Tibial artery (tissue), 4 donors: ENCODE measurements around the gene PLSCR2.
"Not testable (repeated sequence)": the region's sequence is repeated elsewhere in the genome, so short reads cannot be mapped to it uniquely, and the experiment has no call there.

ENCODE experiments used
- DNase-seq, 2 donors: peaks; one replicate each; pipeline ENCODE4 v3.0.0-alpha.2; 2019
- H3K27ac ChIP-seq, 2 donors: fragments of 200-600 bp; sonication (generic) in 1 of 2; 1 replicate in 1 of 2; 2 replicates in 1 of 2; pipeline ENCODE4 v1.5.1; 2018 to 2019; ENCODE audit warnings: mild to moderate bottlenecking in 1 of 2
- H3K27me3 ChIP-seq, 2 donors: fragments of 200-600 bp; sonication (generic) in 1 of 2; one replicate each; pipeline versions ENCODE4 v1.5.1 to v1.6.0; 2016 to 2019
- H3K36me3 ChIP-seq, 3 donors: fragments of 200-600 bp; sonication (generic) in 2 of 3; one replicate each; pipeline ENCODE4 v1.5.1; 2016 to 2019; ENCODE audit warnings: mild to moderate bottlenecking in 2 of 3
- H3K4me1 ChIP-seq, 4 donors: fragments of 200-600 bp; sonication (generic) in 2 of 4; 1 replicate in 3 of 4; 2 replicates in 1 of 4; pipeline ENCODE4 v1.5.1; 2016 to 2019
- H3K4me3 ChIP-seq, 2 donors: fragments of 200-600 bp; sonication (generic) in 1 of 2; 1 replicate in 1 of 2; 2 replicates in 1 of 2; pipeline ENCODE4 v1.5.1; 2018 to 2019; ENCODE audit warnings: mild to moderate bottlenecking in 2 of 2
- H3K9me3 ChIP-seq, 3 donors: fragments of 200-600 bp; sonication (generic) in 1 of 3; one replicate each; pipeline ENCODE4 v1.5.1; 2016 to 2019
- intact Hi-C: fragments of 100-400 bp; cut with DNase I; formaldehyde crosslinking; loops from one replicate; pipeline ENCODE4 v1.15.0; 2023; ENCODE audit warnings: low total_unique reads
- TF ChIP-seq, protein P1 (sequence below), 2 experiments: fragments of 200-600 bp in 1 of 2; fragments of 450-650 bp in 1 of 2; IDR thresholded peaks; one replicate each; pipeline ENCODE4 v1.5.1; 2017 to 2019; ENCODE audit warnings: antibody characterized with exemption in 2 of 2, mild to moderate bottlenecking in 1 of 2, moderate library complexity in 1 of 2

The PLSCR2 gene

DNA sequence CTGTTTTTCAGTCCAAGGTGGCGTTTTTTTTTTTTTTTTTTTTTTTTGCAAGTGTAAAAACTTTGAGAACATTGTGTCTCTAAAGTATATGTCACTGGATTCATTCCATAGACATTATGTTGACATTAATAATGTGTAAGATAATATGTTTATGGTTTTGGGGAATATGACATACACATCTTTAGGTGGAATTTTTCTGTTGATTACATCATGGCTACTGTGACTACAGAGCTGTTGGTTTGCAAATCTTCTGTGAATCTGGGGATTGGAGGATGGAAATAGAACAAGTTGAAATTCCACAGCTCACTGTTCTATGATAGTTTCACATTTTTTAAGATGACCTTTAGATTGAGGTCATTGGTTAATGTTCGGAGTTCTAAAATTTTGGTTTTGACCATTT is 24.4 kb upstream of the PLSCR2 start:
- intact Hi-C loops = no loop called here
- Histone ChIP-seq H3K9me3 (peaks cover 0 to 8% (median 7%) of the 10 kb centered on the region in 3 donors), H3K27ac (no peak overlapping the region), H3K36me3 (no peaks in the 10 kb centered on the region), H3K4me3 (no peak overlapping the region), H3K27me3 (no peaks in the 10 kb centered on the region), H3K4me1 (no peaks in the 10 kb centered on the region)
- DNase-seq = no peak
- TF ChIP-seq, protein P1, sequence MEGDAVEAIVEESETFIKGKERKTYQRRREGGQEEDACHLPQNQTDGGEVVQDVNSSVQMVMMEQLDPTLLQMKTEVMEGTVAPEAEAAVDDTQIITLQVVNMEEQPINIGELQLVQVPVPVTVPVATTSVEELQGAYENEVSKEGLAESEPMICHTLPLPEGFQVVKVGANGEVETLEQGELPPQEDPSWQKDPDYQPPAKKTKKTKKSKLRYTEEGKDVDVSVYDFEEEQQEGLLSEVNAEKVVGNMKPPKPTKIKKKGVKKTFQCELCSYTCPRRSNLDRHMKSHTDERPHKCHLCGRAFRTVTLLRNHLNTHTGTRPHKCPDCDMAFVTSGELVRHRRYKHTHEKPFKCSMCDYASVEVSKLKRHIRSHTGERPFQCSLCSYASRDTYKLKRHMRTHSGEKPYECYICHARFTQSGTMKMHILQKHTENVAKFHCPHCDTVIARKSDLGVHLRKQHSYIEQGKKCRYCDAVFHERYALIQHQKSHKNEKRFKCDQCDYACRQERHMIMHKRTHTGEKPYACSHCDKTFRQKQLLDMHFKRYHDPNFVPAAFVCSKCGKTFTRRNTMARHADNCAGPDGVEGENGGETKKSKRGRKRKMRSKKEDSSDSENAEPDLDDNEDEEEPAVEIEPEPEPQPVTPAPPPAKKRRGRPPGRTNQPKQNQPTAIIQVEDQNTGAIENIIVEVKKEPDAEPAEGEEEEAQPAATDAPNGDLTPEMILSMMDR (IDR thresholded peaks at IDR 0.05) = no peak

DNA sequence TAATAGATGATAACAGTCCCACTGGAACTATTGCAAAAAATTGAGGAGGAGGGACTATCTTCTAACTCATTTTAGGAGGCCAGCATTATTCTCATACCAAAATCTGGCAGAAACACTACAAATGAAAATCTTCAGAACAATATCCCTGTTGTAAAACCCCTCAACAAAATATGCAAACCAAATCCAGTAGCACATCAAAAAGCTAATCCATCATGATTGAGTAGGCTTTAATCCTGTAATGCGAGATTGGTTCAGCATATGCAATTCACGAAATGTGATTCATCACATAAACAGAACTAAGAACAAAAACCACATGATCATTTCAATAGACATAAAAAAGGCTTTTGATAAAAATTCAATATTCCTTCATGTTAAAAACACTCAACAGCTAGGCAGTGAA is 23.9 kb upstream of the PLSCR2 start:
- no peaks in the 10 kb centered on the region for H3K4me1 ChIP-seq
- no peaks in the 10 kb centered on the region for H3K36me3 ChIP-seq
- intact Hi-C loops = no loop called here
- peaks cover 0 to 11% (median 7%) of the 10 kb centered on the region in 3 donors for H3K9me3 ChIP-seq
- no peak overlapping the region for H3K4me3 ChIP-seq
- TF ChIP-seq, protein P1 (IDR thresholded peaks at IDR 0.05) = no peak
- no peak for DNase-seq
- H3K27ac ChIP-seq = no peak overlapping the region
- H3K27me3 ChIP-seq = no peaks in the 10 kb centered on the region

DNA sequence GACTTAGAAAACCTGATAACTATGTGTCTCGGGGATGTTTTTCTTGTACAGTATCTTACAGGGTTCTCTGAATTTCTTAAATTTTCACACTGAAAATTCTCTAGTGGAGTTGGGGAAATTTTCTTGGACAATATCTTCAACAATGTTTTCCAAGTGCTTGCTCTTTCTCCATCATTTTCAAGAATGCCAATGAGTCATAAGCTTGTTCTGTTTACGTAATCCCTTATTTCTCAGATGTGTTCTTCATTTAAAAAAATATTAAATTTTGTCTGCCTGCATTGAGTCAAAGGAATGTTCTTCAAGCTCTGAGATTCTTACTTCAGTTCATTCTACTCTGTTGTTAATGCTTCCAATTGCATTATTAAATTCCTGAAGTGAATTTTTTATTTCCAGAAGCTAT is 21.9 kb upstream of the PLSCR2 start:
- H3K27ac ChIP-seq = no peak overlapping the region
- H3K27me3 ChIP-seq = no peaks in the 10 kb centered on the region
- H3K4me3 ChIP-seq = no peak overlapping the region
- TF ChIP-seq, protein P1 (IDR thresholded peaks at IDR 0.05) = no peak
- intact Hi-C loops = no loop called here
- H3K4me1 ChIP-seq = no peaks in the 10 kb centered on the region
- H3K36me3 ChIP-seq = no peaks in the 10 kb centered on the region
- DNase-seq = no peak
- peaks cover 0 to 12% (median 7%) of the 10 kb centered on the region in 3 donors for H3K9me3 ChIP-seq

DNA sequence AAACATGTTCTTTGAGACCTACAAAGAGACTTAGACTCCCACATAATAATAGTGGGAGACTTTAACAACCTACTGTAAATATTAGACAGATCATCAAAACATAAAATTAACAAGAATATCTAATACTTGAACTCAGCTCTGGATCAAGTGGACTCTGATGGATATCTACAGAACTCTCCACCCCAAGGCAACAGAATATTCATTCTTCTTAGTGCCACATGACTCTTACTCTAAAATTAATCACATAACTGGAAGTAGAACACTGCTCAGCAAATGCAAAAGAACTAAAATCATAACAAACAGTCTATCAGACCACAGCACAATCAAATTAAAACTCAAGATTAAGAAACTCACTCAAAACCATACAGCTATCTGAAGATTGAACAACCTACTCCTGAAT is 15.9 kb upstream of the PLSCR2 start:
- Histone ChIP-seq H3K27me3 (no peaks in the 10 kb centered on the region), H3K9me3 (peaks cover 0 to 7% (median 4%) of the 10 kb centered on the region in 3 donors), H3K27ac (no peak overlapping the region), H3K36me3 (no peaks in the 10 kb centered on the region), H3K4me1 (no peaks in the 10 kb centered on the region), H3K4me3 (no peak overlapping the region)
- TF ChIP-seq, protein P1 (IDR thresholded peaks at IDR 0.05) = no peak
- DNase-seq = no peak
- intact Hi-C loops = no loop called here

DNA sequence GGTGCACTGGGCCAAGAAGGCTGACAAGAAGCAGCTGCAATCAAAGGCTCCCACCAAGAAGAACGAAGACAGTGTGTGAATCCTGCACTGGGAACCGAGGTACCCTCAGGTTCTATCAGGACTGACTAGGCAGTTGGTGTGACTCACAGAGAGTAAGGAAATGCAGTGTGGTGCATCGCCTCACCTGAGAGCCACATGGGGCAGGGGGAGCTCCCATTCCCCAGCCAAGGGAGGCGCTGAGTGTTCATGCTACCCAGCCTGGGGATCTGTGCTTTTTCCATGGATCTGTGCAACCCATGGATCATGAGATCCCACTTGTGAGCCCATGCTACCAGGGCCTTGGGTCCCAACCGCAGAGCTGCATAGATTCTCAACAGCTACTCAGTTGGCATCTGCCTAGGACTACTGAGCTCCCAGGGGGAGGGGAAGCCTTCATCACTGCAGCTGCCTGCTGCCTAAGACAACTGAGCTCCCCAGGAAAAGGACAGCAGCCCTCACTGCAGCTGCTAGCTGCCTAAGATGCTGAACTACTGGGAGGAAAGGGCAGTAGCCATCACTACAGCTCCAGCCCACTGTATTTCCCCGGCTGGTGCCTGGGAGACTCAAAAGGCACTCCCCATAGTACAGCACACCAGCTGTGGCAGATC is 6.9 kb upstream of the PLSCR2 start:
- no peaks in the 10 kb centered on the region for H3K36me3 ChIP-seq
- DNase-seq = no peak
- TF ChIP-seq, protein P1 (IDR thresholded peaks at IDR 0.05) = no peak
- H3K9me3 ChIP-seq = peaks cover 0 to 4% (median 0%) of the 10 kb centered on the region in 3 donors
- H3K27me3 ChIP-seq = peaks cover 0 to 5% of the 10 kb centered on the region in 2 donors
- H3K4me1 ChIP-seq = no peaks in the 10 kb centered on the region
- intact Hi-C loops = no loop called here
- no peak overlapping the region for H3K4me3 ChIP-seq
- H3K27ac ChIP-seq = no peak overlapping the region

DNA sequence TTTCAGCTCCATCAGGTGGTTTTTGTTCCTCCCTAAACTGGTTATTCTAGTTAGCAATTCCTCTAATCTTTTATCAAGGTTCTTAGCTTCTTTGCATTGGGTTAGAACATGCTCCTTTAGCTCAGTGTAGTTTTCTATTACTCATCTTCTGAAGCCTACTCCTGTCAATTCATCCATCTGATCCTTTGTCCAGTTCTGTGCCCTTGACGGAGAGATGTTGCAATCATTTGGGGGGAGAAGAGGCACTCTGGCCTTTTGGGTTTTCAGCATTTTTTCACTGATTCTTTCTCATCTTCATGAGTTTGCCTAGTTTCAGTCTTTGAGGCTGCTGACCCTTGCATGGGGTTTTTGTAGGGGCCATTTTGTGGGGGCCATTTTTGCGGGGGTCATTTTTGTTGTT is 5.6 kb upstream of the PLSCR2 start:
- H3K9me3 ChIP-seq, intact Hi-C loops: not testable (repeated sequence)

More for the DNA sequence above, 5.6 kb upstream of the PLSCR2 start:
- DNase-seq, H3K36me3 ChIP-seq, H3K27me3 ChIP-seq, H3K4me1 ChIP-seq, H3K4me3 ChIP-seq, H3K27ac ChIP-seq: not testable (repeated sequence)
